NCI-H1048 (cell line): ENCODE results near the gene SPP1.
"Not testable (repeated sequence)": the region's sequence is repeated elsewhere in the genome, so short reads cannot be mapped to it uniquely, and the experiment has no call there.

Experiments
- DNase-seq: peaks from one replicate; lab custom pipeline; 2025; lab: John Stamatoyannopoulos, UW

Gene SPP1

GRCh38 chr4:87975466-87975865, at the start of gene SPP1:
SPP1 (plus strand) TSS chr4:87975714; CDS start chr4:87976896, 1,182 bp downstream.
- DNase-seq, result no peak

GRCh38 chr4:87926554-87927098, 48.9 kb upstream of the SPP1 start:
- DNase-seq, result no peak

- DNase-seq, result no peak
Observed at GRCh38 chr4:87930629-87931028, 44.9 kb upstream of the SPP1 start.

GRCh38 chr4:87931932-87932331, 43.6 kb upstream of the SPP1 start:
- no peak for DNase-seq

GRCh38 chr4:87932718-87933141, 42.8 kb upstream of the SPP1 start:
- DNase-seq, result no peak

GRCh38 chr4:87933337-87933736, 42.2 kb upstream of the SPP1 start:
- DNase-seq, result no peak

- DNase-seq, result no peak
Observed at GRCh38 chr4:87934157-87934704, 41.3 kb upstream of the SPP1 start.

GRCh38 chr4:87934973-87935372, 40.5 kb upstream of the SPP1 start:
- DNase-seq, result no peak

- DNase-seq, result not testable (repeated sequence)
Observed at GRCh38 chr4:87935954-87936353, 39.6 kb upstream of the SPP1 start.

GRCh38 chr4:87937523-87937922, 38.0 kb upstream of the SPP1 start:
- DNase-seq, result no peak

GRCh38 chr4:87938746-87939145, 36.8 kb upstream of the SPP1 start:
- DNase-seq, result no peak

- DNase-seq, result no peak
Observed at GRCh38 chr4:87939978-87940690, 35.4 kb upstream of the SPP1 start.

- DNase-seq, result not testable (repeated sequence)
Observed at GRCh38 chr4:87940809-87941208, 34.7 kb upstream of the SPP1 start.

GRCh38 chr4:87941537-87942392, 33.7 kb upstream of the SPP1 start:
- no peak for DNase-seq

- no peak for DNase-seq
Observed at GRCh38 chr4:87943660-87944149, 31.8 kb upstream of the SPP1 start.

GRCh38 chr4:87944967-87945366, 30.5 kb upstream of the SPP1 start:
- DNase-seq, result no peak

GRCh38 chr4:87946766-87947165, 28.7 kb upstream of the SPP1 start:
- no peak for DNase-seq

GRCh38 chr4:87947381-87948160, 27.9 kb upstream of the SPP1 start:
- DNase-seq, result no peak

- no peak for DNase-seq
Observed at GRCh38 chr4:87949961-87950360, 25.6 kb upstream of the SPP1 start.

- DNase-seq, result no peak
Observed at GRCh38 chr4:87950493-87950892, 25.0 kb upstream of the SPP1 start.

GRCh38 chr4:87950936-87951511, 24.5 kb upstream of the SPP1 start:
- DNase-seq, result no peak
